GM21360 (cell line): ENCODE results near the gene GBA2.

Experiments
- ATAC-seq: cut with Tn5 transposase; IDR thresholded peaks from one replicate; pipeline ENCODE4 v1.9.1; 2021; ENCODE audit warnings: mild to moderate bottlenecking, moderate library complexity; ENCODE audit not compliant: unreplicated experiment

GBA2 gene

GRCh38 chr9:35697486-35697885 lies 51.5 kb downstream of the GBA2 start:
- no peak for ATAC-seq

- ATAC-seq = no peak
Measured at GRCh38 chr9:35696520-35697215, 52.4 kb downstream of the GBA2 start.

- no peak for ATAC-seq
Measured at GRCh38 chr9:35695943-35696401, 53.1 kb downstream of the GBA2 start.

DNA sequence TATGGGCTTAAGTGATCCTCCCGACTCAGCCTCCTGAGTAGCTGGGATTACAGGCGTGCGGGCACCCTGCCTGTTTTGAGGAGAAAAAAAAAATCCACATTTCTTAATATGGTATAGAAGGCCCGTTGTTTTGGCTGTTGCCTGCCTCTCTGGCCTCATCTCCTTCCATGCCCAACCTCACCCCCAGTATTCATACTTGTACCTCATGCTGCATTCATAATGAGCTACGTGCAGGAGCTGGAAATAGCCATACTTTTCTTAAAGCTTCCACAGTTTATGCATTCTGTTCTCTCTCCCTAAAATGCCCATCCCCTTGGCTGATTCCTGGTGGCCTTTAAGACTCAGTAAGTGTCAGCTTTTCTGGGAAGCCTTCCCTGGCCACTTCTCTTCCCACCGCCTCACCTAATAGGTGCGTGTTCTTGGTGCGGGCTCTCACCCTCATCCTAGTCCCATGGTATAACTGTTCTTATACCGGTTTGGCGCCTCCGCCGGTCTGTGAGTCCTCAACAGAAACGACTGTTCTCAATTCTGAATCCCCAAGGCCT lies 57.2 kb downstream of the GBA2 start:
- no peak for ATAC-seq

DNA sequence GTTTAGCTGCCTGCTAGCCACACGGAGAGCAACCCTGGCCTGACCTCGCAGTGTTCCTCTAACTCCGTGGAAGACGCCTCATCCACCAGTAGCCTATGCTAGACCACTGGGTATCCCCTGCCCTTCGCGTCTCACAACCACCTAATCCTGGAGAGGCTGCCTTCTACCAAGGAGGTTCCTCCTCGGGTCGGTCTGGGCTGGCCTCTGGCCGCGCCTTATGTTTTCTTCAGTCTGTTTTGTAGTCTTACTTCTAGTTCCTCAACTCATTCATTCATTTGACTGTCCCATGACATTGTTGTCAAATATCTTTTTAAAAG lies 57.7 kb downstream of the GBA2 start:
- no peak for ATAC-seq

- no peak for ATAC-seq
Measured at GRCh38 chr9:35690614-35691333, 58.3 kb downstream of the GBA2 start.

- ATAC-seq = no peak
Measured at GRCh38 chr9:35690294-35690613, 58.8 kb downstream of the GBA2 start.

GRCh38 chr9:35689542-35690293 lies 59.3 kb downstream of the GBA2 start, which contains the start of gene TPM2:
Gene TPM2 (minus strand): TSS chr9:35689925. CDS start chr9:35689817, 108 bp downstream.
- ATAC-seq = no peak

DNA sequence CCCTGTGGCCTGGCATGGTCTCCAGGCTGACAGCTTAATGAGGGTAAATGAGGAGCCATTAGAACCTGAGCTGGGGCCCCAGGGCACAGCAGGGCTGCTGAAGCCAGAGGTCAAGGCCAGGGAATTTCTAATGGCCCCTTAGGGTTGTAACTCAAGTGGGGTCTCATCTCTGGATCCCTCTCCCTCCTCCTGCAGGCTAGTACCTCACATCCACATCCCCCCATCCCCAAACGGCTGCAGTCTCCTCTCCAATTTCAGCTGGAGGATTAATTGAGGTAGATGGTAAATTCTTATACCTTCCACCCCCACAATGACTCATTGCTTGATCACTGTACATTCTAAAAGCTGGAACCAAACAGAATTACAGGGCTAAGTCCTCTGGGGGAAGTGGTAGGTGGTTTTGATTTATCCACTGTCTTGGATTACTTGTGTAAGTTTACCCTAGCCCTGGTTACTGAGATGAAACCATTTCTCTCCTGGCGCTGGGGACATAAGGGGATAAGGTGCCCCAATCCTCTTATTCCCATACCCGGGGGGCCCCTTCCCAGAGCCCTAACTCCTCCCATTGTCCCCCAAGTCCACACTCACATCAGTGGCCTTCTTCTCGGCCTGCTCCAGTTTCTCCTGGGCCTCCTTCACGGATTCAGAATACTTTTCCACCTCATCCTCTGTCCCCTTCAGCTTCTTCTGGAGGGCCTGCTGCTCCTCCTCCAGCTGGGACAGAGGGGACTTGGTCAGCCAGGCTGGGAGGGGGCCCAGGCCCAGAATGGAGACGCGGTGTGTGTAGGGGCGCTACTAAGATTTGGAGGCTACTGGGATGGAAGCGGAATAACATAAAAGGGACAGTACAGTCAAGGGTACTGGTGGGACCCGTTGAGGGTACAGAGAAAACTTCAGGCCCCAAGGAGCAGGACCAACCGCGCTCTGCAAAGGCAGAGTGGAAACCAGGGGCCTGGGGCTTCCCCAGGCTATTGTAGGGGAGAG lies 60.2 kb downstream of the GBA2 start:
- ATAC-seq = no peak

DNA sequence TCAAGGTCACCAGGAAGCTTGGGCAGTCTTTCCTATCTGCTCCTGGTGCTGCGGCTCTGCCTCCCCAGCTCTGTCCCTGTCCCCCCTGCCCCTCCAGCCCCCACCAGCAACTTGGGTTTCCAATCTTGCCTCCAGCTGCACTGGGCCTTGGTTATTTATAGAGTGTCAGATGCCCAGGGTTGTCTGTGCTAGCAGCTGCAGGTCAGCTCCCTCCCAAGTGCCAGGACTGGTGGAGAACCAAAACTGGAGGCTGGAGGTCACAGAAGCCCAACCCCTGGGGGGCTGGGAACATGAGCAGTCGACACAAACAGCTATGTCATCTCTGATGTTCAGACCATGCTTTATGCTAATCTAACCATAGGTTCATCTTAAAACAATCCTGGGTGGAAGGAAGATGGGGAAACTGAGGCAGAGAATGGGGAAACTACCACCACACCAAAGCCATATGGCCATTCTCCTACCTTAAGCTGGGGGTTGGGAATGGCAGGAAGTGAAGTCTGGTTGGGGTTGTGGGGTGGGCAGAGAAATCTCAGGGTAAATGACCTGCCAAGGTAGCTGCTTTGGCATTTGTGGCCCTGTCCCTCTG lies 61.0 kb downstream of the GBA2 start:
- ATAC-seq = no peak

- ATAC-seq = no peak
Measured at GRCh38 chr9:35687306-35687705, 61.7 kb downstream of the GBA2 start.
